HG03103 (cell line): Measurements from ENCODE around the gene TSR1.

Experiments used
- ATAC-seq: cut with Tn5 transposase; IDR thresholded peaks from one replicate; pipeline ENCODE4 v1.9.1; 2021; ENCODE audit warnings: low read depth; ENCODE audit not compliant: unreplicated experiment

Gene TSR1

DNA sequence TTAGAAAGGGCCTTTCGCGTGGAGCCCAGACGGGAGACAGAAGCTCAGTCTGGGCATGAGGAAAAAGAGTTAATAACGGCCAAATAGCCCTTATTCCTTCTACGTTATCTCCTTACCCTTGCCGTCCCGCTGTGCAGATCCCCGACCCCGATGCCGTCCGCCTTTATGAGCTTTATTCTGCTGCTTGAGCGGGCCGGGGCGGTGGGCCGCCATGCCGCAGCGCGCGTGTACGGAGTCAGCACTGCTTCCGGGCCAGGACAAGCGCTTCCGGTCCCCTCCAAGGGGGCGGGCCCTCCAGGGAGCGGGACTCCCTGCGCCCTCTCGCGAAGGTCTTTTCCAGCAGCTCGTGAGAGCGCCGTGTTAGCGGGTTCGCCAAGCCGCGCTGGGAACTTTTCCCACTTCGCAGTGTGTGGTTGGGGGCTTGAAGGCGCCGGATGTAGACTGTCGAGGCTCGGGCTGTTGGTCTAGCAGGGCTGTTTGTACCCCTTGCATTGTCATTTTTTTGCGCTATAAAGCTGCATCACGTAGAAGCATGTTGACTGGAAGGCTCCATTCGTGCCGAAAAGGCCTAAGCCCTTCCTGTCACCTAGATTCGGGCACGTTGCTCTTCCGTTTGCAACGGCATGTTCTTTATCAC is at the start of gene TSR1:
TSR1 (minus strand) TSS at position 243 of the 637 bp plus-strand sequence; CDS start at position 213, 30 bp downstream.
- ATAC-seq, result peak; percentile 75

DNA sequence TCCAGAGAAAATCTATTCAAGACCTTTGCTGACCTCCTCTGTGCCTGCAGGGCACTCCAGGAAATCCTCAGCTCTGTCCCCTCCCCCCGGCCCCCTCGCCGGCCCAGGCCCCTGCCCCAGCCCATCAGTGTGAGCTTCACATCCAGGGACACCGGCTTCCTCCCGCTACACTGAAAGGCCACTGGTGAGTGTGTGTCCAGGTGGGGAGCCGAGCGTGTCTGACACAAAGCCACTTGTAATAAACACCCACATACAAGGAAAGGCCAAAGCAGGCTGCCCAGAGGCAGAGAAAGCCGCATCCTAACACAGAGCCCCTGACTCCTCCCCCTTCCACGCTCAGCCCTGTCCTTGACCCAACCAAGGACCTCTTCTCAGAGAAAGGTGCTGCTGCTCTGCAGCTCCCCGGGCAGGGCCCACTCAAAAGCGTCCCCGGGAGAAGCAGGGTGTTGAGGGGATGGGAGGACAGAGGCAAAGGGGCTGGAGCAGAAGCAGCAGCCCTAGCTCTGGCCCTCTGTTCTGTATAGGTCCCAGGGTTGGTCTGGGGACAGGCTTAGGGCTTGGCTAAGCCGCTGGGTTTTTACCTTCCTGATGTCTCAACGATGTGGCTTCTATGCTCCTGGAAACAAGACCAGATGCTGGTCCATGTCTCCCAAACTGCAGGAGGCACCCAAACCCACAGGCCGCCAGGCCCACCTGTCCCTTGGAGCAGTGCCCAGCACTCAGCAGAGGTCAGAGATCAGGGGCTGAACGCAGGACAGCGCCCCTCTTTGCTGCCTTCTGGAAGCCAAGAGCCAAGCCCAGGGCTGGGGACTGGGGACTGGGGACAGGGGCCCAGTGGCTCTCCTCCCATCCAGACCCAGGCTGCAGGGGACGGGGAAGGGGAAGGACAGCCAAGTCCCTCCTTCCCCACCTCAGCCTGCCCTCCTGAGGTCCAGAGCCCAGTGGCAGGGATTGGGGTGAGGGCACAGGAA is 49.3 kb upstream of the TSR1 start:
- ATAC-seq, result no peak

DNA sequence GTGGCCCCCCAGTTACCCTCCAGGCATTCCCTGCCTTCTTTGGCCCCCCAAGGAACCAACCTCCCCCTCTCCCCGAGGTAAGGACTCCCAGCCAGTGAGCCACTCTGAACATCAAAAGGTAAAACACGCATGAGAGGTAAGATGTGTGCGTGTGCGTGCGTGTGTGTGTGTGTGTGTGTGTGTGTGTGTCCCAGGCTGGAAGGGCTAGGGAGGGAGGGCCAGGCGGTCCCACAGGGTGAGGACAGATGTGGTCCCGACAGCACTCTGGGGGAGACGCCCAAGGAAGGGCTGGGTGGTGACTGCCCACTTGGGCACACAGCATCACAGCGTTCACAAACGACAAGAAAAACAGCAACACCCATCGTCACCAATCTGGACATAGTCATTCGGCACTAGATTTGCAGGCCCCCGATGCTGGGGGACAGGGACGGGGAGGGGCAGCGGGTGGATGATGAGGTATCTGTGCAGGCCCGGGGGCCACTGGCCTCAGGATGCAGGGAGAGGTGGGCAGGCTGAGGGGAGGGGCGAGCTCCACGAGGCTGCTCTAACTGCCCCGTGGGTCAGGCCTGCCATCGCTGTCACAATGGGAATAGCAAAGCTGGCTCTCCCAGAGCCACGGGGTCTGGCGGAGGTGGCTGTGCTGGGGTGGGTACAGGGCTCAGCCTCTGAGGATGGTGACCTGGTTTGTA is 48.3 kb upstream of the TSR1 start:
- ATAC-seq, result no peak

DNA sequence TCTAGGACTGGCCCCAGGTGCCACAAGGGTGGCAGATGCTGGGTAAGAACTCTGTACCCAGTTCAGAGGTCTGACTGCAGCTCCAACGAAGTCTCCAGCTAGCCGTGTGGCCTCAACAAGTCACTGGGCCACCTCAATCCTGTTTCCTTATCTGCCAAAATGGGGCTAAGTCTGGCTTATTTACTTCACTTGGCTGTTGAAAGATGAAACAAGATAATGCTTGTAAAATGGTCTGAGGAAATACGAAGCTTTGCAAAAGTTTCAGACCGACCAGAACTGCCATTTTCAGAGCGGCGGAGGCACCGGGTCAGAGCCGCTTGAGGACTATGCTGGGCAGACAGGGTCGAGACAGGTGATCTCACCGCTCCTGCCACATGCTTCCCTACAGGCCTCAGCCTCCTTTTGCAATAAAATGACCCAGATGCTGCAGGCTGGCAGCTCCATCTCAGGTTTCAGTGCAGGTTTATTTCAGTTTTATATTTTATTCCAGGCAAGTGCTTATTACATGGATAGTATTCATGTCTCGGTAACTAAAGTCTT is 47.4 kb upstream of the TSR1 start:
- no peak for ATAC-seq

DNA sequence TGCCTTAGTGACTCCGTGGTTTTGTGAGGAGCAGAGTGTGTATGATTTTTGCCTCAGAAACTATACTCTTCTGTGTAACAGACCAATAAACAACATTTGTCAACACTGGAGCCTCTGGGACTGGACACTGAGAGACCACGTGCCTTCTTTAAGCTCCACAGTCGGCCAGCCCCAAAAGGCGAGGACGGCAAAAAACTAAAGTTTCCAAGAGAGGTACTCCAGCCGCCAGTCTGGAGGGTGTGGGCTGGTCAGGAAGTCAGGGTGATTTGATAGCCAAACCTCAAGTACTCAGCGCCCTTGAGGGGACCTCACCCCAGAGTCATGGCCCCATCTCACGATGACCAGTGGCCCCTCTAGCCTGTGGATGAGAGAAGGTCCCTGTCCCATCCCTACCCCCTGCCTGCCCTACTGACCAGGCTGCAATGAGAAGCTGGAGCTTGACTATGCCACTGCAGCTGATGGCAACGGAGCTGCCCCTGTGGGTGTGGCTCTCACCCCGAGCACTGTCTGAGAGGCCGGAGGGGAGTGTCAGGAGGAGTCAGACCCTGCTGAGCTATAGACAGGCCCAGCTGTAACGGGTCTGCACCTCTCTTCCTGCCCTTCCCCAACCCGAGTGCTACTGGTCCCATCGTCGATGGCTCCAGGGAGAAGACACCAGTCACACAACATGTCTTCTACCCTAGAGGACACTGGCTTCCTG is 44.8 kb upstream of the TSR1 start:
- no peak for ATAC-seq

DNA sequence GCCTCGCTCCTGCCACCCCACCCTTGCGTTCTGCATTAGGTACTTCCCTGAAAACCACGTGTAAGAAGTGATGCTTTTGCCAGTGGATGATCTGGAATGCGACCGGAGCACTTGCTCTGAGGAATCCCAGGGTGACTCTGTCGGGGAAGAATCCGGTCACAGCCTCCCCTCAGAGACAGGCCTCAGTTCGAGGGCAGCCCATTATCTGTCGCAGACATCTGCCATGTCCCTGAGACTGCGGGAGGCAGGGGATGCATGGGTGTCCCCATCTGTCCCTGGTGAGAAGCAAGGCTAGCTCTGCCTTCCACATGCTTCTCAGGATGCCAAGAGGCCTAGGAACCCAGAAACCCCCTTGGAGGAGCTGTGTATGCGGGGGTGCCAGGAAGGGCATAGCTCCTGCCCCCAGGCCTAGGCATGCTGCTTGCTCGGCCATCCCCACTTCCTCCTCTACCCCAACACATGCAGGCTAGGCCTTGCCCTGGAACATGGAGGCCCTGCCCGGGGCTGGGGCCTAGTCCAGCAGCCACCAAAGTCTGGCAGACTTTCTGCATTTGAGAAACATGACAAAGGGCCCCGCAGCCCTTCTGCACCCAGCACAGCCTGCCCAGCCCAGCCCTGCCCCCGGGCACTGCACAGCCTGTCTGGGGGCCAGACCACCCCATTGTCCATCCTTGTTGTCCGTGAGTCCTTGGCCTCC is 44.1 kb upstream of the TSR1 start:
- no peak for ATAC-seq

DNA sequence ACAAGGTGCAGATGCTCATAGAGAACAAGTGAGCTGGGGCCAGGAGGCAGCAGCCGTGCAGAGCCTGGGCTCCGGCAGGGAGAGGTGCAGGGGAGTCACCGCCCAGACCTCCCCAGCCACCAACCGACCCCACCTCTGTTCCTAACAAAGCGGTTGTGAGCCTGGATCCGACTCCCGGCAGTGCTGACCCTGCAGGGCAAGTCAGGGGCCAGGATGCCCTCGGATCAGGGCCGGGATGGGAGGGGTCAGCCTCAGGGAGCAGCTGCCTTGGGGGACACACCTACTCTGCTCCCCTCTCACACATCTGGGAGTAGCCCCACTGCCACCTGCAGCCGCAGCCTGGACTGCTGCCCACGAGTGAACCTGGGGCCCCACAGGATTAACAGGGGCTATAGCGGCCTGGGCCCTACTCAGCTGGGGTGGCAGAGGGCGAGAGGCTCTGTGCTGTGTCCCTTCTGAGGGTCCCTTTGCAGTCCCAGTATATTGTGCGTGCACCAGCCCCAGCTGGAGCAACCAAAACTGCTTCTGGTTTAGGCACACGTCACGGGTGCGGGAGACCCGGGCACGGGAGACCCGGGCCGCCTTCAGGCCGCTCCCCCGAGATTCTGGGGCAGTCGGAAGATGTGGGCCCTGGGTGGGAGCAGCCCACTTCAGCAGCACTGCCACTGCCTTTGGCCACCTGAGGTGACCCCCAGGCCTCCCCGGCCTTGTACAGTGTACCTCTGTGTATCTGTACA is 43.4 kb upstream of the TSR1 start:
- no peak for ATAC-seq

DNA sequence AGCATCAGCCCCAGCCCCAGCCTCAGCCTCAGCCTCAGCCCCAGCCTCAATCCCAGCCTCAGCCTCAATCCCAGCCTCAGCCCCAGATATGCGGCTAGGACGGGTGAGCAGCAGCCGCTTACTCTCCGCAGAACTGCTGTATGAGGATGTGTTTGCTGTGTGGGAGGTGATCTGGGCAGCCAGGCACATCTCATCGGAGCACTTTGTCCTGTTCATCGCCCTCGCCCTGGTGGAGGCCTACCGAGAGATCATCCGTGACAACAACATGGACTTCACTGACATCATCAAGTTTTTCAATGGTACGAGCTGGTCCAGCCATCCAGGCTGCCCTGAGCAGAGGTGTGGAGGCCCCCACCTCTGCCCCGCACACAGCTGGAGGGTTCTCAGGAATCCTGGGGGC is 42.6 kb upstream of the TSR1 start:
- no peak for ATAC-seq

DNA sequence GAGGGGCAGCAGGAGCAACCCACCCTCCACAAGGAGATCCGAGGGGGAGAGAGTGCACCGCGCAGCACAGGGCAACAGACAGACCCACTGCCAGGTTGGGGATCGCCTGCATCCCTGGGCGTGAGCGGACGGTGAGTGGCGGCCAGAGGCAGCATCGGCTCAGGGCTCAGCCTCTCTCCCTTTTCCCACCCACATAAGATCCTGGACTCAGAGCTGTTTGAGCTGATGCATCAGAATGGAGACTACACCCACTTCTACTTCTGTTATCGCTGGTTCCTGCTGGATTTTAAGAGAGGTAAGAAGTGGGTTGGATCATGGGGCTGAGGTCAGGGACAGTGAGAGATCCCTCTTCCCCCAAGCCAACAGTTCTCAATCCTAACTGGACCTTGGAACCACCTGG is 41.4 kb upstream of the TSR1 start:
- no peak for ATAC-seq

DNA sequence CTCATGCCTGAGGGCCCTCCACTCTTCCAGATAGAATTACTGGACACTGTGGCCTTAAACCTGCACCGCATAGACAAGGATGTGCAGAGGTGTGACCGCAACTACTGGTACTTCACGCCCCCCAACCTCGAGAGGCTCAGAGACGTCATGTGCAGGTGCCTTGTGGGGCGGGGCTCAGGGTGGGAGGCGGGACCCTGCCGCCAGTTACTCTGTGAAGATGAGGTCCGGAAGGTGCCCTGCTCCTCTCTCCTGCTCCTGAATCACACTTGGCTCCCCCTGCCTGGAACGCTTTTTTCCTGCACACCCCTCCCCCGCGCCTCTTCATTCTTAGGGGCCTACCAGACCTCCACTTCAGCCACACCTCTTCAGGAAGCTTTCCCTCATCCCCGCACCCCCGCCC is 39.9 kb upstream of the TSR1 start:
- no peak for ATAC-seq

DNA sequence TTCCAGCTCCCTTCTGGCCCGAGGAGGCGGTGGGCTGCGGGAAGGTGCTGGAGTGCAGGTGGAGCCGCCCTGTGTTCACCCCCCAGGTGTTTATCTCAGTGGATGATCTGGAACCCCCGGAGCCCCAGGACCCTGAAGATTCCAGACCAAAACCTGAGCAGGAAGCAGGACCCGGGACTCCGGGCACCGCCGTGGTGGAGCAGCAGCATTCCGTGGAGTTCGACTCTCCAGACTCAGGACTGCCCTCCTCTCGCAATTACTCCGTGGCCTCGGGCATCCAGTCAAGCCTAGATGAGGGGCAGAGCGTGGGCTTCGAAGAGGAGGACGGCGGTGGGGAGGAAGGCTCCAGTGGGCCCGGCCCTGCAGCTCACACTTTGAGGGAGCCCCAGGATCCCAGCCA is 39.1 kb upstream of the TSR1 start:
- ATAC-seq, result no peak

DNA sequence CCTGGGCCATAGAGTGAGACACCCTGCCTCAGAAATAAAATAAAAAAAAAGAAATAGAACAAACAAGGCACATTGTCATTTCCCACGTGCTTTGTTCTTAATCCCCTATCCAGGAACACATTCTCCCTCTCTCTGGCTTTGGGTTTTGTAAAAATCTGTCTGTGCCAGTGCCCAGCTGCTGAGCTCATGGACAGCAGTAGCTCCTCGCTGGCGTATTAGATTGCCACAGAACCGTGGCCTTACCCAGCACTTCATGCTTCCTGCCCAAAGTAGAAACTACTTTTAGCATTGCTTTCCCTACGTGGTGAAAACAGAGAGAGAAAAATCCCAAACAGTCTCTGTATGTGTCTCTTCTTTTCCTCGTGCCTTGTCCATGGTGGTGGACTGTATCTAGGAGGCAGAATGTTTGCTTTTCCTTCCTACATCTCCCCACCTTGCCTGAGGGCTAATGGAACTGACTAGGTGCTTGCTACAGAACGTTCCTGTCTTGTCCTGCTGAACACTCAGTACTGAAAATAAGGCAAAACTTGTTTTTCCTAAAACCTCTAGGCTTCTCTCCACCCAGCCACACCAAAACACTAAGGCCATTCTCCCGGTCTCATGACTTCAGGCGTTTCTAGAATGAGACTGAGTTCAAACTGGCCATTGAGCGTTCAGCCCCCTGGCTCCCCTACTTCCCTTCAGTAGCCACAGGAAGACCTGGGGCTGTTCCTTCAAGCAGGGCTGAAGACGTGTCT is 38.5 kb upstream of the TSR1 start:
- no peak for ATAC-seq

DNA sequence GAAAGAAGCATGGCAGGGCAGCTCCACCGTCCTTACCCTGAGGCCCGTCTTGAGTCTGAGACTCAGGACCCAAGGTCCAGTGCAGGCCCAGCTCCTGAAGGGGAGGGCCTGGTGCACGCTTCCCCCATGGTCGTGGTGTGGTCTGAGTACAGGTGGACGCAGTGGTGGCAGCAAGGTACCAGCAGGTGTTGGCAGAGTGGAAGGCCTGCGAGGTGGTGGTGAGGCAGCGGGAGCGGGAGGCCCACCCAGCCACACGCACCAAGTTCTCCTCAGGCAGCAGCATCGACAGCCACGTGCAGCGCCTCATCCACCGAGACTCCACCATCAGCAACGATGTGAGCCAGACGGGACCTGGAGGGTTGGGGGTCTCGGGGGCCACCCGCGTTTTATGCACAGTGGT is 36.9 kb upstream of the TSR1 start:
- ATAC-seq, result no peak

DNA sequence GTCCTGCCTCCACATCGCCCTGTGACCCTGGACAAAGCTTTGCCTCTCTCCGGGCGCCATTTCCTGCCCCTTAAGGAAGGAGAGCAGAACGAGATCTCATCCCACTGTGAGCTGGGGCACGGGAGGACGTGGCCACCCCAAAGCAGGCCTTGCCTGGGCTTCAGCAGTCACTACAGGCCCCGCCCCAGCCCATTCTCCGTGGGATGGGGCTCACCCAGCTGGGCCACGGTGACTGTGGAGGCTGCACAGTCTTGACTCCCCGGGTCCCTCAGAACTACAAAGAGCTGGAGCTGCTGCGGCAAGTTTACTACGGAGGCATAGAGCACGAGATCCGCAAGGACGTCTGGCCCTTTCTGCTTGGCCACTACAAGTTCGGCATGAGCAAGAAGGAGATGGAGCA is 36.4 kb upstream of the TSR1 start:
- ATAC-seq, result no peak

DNA sequence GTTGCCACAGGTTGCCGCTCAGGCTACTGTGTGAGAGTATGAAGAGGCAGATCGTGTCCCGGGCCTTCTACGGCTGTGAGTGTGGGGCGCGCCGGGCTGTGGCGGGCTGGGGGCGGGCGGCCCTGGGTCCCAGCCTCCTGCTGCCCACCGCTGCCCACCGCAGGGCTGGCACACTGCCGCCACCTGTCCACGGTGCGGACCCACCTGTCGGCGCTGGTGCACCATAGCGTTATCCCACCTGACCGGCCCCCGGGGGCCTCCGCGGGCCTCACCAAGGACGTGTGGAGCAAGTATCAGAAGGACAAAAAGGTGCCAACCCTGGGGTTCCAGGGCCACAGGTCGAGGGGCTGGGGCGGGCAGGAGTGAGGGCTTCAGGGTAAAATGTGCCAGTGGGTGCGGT is 35.9 kb upstream of the TSR1 start:
- no peak for ATAC-seq

DNA sequence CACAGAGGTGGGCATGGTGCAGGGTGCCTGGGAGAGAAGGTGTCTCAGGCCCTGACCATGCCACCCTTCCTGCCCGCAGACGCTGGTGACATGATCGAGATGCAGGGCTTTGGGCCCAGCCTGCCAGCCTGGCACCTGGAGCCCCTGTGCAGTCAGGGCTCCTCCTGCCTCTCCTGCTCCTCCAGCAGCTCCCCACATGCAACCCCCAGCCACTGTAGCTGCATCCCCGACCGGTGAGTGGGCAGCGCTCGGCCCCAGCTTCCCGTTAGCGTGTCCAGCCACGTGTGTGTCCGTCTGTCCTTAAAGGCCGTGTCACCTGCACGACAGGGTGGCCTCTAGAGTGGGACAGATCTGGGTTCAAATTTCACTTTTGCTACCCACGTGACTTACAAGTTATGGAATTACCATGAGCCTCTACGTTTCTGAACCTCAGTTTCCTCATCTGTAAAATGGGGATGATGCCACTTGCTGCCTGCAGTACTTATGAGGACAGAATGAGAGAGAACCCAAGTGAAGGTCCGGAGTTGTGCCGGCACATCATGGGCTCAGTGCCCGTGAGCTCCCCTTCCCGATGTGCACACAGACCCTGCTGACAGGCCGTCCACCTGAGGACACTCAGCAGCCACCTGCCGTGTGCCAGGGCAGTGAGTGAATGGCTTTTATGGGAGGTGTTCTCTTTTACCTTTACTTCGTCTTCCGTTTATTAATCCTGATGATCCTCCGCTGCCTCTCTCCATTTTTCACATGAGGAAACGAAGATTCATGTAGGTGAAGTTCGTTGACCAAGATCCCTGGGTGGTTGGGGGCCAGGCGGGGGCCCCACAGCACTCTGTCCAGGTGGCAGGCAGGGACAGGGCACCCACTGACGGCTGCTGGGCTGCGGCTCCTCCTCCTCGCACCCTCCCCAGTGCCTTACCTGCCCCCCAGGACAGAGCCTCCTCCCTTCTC is 35.2 kb upstream of the TSR1 start:
- ATAC-seq, result no peak

DNA sequence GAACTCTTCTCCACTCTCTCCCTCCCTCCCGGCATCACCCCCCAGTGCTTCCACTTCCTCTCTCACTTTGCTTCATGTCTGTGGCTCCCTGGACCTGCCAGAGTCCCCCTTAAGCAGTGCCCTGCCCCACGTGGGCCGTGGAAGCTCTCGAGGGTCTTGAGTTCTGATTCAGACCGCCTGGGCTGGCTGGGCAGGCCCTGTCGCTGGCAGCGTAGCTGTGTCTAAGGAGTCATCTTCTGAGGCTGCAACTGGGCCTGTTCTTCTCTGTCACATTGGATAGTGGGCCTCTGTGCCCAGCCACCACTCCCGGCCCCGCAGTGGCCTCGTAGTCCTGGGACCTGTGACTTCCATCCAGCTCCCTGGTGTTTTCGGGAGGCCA is 33.9 kb upstream of the TSR1 start:
- no peak for ATAC-seq
